CD14-positive monocyte (primary cell): ENCODE measurements around the gene PYM1. TPM values are rescaled to one million over a fixed set of nuclear protein-coding genes. Genes with fewer than 3 reads are reported as not detected.
A peak's percentile ranks its signal among the peaks of the same experiment; 100 is the strongest.

ENCODE experiments used
- DNase-seq, 3 donors: peaks; one replicate each; pipeline ENCODE4 v3.0.0-alpha.2; 2011 to 2022
- H2AFZ ChIP-seq: 2 replicates; pipeline ENCODE4 v1.6.0; 2012; ENCODE audit warnings: mild to moderate bottlenecking, low read depth, low read length, inconsistent platforms; ENCODE audit not compliant: insufficient read depth, poor library complexity, severe bottlenecking
- H3K27ac ChIP-seq, 2 donors: 1 replicate in 1 of 2; 2 replicates in 1 of 2; pipeline ENCODE4 v1.5.1; 2012 to 2013; ENCODE audit warnings: low read length in 2 of 2, control low read depth in 1 of 2, inconsistent platforms in 1 of 2, low read depth in 1 of 2, mild to moderate bottlenecking in 1 of 2
- H3K27me3 ChIP-seq, 2 donors: one replicate each; pipeline versions ENCODE4 v1.6.0 to v1.6.1; 2011 to 2013; ENCODE audit warnings: low read length in 2 of 2; ENCODE audit not compliant: control insufficient read depth in 2 of 2, insufficient read depth in 2 of 2
- H3K36me3 ChIP-seq, 2 donors: replicated peaks in 1 of 2; 1 replicate in 1 of 2; 2 replicates in 1 of 2; pipeline versions ENCODE4 v1.5.1 to v1.6.1; 2012 to 2013; ENCODE audit warnings: low read length in 2 of 2, control low read depth in 1 of 2, inconsistent platforms in 1 of 2, mild to moderate bottlenecking in 1 of 2; ENCODE audit not compliant: insufficient read depth in 2 of 2, control insufficient read depth in 1 of 2
- H3K4me1 ChIP-seq, 2 donors: 1 replicate in 1 of 2; 2 replicates in 1 of 2; pipeline versions ENCODE4 v1.5.1 to v1.6.1; 2012 to 2013; ENCODE audit warnings: low read length in 2 of 2, control low read depth in 1 of 2, inconsistent platforms in 1 of 2, mild to moderate bottlenecking in 1 of 2, moderate library complexity in 1 of 2; ENCODE audit not compliant: insufficient read depth in 2 of 2, control insufficient read depth in 1 of 2
- H3K4me2 ChIP-seq: replicated peaks from 2 replicates; pipeline ENCODE3; 2012; ENCODE audit warnings: low read length, moderate library complexity, mild to moderate bottlenecking; ENCODE audit not compliant: poor library complexity, severe bottlenecking; ENCODE audit errors: extremely low read depth
- H3K4me3 ChIP-seq, 3 experiments: fragments of 200-600 bp in 1 of 3; sonication (generic) in 1 of 3; replicated peaks in 1 of 3; 1 replicate in 2 of 3; 2 replicates in 1 of 3; pipeline ENCODE4 v1.5.1; 2011 to 2013; ENCODE audit warnings: low read length in 3 of 3, mild to moderate bottlenecking in 3 of 3, control low read depth in 2 of 3, low read depth in 2 of 3, inconsistent platforms in 1 of 3, moderate library complexity in 1 of 3
- H3K79me2 ChIP-seq: 2 replicates; pipeline ENCODE4 v1.6.0; 2012; ENCODE audit warnings: mild to moderate bottlenecking, control low read depth, inconsistent platforms, low read length, moderate library complexity; ENCODE audit not compliant: insufficient read depth
- H3K9ac ChIP-seq: 2 replicates; pipeline ENCODE4 v1.6.0; 2017; ENCODE audit warnings: low read length, mild to moderate bottlenecking; ENCODE audit not compliant: insufficient read depth, poor library complexity, severe bottlenecking
- H3K9me3 ChIP-seq, 2 donors: replicated peaks in 1 of 2; 1 replicate in 1 of 2; 2 replicates in 1 of 2; pipeline versions ENCODE4 v1.5.1 to v1.6.1; 2012 to 2013; ENCODE audit warnings: low read length in 2 of 2, control low read depth in 1 of 2; ENCODE audit not compliant: control insufficient read depth in 1 of 2, insufficient read depth in 1 of 2
- H4K20me1 ChIP-seq: 2 replicates; pipeline ENCODE4 v1.6.0; 2012; ENCODE audit warnings: mild to moderate bottlenecking, low read length, control low read depth, moderate library complexity; ENCODE audit not compliant: insufficient read depth
- H3K27ac Mint-ChIP-seq, 7 donors: one replicate each; pipeline ENCODE4 v1.8.0; 2020; ENCODE audit warnings: mild to moderate bottlenecking in 7 of 7, mixed read lengths in 7 of 7, moderate library complexity in 6 of 7, inconsistent platforms in 2 of 7
- H3K27me3 Mint-ChIP-seq, 3 donors: one replicate each; pipeline ENCODE4 v1.8.0; 2021 to 2022; ENCODE audit warnings: low read depth in 3 of 3, mild to moderate bottlenecking in 3 of 3, mixed read lengths in 3 of 3, moderate library complexity in 3 of 3, inconsistent platforms in 1 of 3
- H3K36me3 Mint-ChIP-seq, 2 donors: one replicate each; pipeline ENCODE4 v1.8.0; 2020; ENCODE audit warnings: mixed read lengths in 2 of 2, inconsistent platforms in 1 of 2, mild to moderate bottlenecking in 1 of 2
- H3K4me1 Mint-ChIP-seq: one replicate; pipeline ENCODE4 v1.8.0; 2020; ENCODE audit warnings: mild to moderate bottlenecking, mixed read lengths
- H3K4me3 Mint-ChIP-seq, 2 donors: one replicate each; pipeline ENCODE4 v1.8.0; 2020; ENCODE audit warnings: mild to moderate bottlenecking in 2 of 2, mixed read lengths in 2 of 2, moderate library complexity in 1 of 2
- H3K9me3 Mint-ChIP-seq, 7 donors: one replicate each; pipeline ENCODE4 v1.8.0; 2020 to 2022; ENCODE audit warnings: mixed read lengths in 7 of 7, mild to moderate bottlenecking in 6 of 7, moderate library complexity in 6 of 7, inconsistent platforms in 2 of 7
- WGBS: methylation state at CpG from one replicate; pipeline ENCODE4 v1.1.5; 2013; ENCODE audit warnings: missing lambda C conversion rate; ENCODE audit not compliant: insufficient coverage; 5-methylcytosine and 5-hydroxymethylcytosine counted together
- intact Hi-C, 2 donors: fragments of 100-400 bp; cut with micrococcal nuclease; formaldehyde crosslinking; loops; one replicate each; pipeline versions ENCODE4 v1.15.0 to v1.15.1; 2023
- polyA plus RNA-seq, 3 donors: library from polyadenylated mRNA; depleted of rRNA in 1 of 3; unstranded in 2 of 3; stranded (reverse) in 1 of 3; fragments of 300-500 nt in 2 of 3; fragments of >200 nt in 1 of 3; fragmentation: Illumina TruSeq in 2 of 3; gene quantifications; 1 replicate in 2 of 3; 2 replicates in 1 of 3; pipeline ENCODE4 v1.2.3, GENCODE V29; 2012 to 2021
- TF ChIP-seq, protein P1 (sequence below): fragments of 200-600 bp; IDR thresholded peaks from one replicate; pipeline ENCODE4 v1.8.0; 2022; ENCODE audit warnings: antibody characterized with exemption, mild to moderate bottlenecking

PYM1 gene
- polyA plus RNA-seq, 3 donors = 17.3 to 47.1 (median 39.5) TPM

- Mint-ChIP-seq H3K9me3 (peaks cover 0 to 2% (median 0%) of the 10 kb centered on the region in 7 donors), H3K27me3 (peaks cover 0 to 1% (median 0%) of the 10 kb centered on the region in 3 donors), H3K36me3 (peaks cover 26 to 29% of the 10 kb centered on the region in 2 donors), H3K27ac (no peak overlapping the region), H3K4me1 (peaks cover 4% of the 10 kb centered on the region), H3K4me3 (no peak overlapping the region)
- peaks cover 5% of the 10 kb centered on the region for H4K20me1 ChIP-seq
- TF ChIP-seq, protein P1, sequence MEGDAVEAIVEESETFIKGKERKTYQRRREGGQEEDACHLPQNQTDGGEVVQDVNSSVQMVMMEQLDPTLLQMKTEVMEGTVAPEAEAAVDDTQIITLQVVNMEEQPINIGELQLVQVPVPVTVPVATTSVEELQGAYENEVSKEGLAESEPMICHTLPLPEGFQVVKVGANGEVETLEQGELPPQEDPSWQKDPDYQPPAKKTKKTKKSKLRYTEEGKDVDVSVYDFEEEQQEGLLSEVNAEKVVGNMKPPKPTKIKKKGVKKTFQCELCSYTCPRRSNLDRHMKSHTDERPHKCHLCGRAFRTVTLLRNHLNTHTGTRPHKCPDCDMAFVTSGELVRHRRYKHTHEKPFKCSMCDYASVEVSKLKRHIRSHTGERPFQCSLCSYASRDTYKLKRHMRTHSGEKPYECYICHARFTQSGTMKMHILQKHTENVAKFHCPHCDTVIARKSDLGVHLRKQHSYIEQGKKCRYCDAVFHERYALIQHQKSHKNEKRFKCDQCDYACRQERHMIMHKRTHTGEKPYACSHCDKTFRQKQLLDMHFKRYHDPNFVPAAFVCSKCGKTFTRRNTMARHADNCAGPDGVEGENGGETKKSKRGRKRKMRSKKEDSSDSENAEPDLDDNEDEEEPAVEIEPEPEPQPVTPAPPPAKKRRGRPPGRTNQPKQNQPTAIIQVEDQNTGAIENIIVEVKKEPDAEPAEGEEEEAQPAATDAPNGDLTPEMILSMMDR = no peak
- no peaks in the 10 kb centered on the region for H3K9me3 ChIP-seq
- DNase-seq = no peak
- no peak overlapping the region for H3K4me2 ChIP-seq
- peaks cover 18% of the 10 kb centered on the region for H3K79me2 ChIP-seq
- peaks cover 23 to 27% of the 10 kb centered on the region in 2 donors for H3K36me3 ChIP-seq
- no peak overlapping the region for H3K4me3 ChIP-seq
- H3K27ac ChIP-seq = no peak overlapping the region
- WGBS = no CpG with 5 or more reads among the region's 1 CpG
- no peaks in the 10 kb centered on the region for H3K4me1 ChIP-seq
- H2AFZ ChIP-seq = no peak overlapping the region
- intact Hi-C loops = no loop called here
- no peaks in the 10 kb centered on the region for H3K27me3 ChIP-seq
- no peak overlapping the region for H3K9ac ChIP-seq
Measured at GRCh38 chr12:55906056-55906455, 21.6 kb downstream of the PYM1 start.

- H3K36me3 ChIP-seq = peaks cover 23 to 35% of the 10 kb centered on the region in 2 donors
- H3K9ac ChIP-seq = no peak overlapping the region
- no peak overlapping the region for H3K4me3 ChIP-seq
- H3K27me3 Mint-ChIP-seq = peaks cover 0 to 1% (median 0%) of the 10 kb centered on the region in 3 donors
- H3K27ac ChIP-seq = peak overlapping the region in 1 of 2 donors; percentile 18
- intact Hi-C loops = no loop called here
- H3K27ac Mint-ChIP-seq = peak overlapping the region in 4 of 7 donors; percentile 51 to 68 (median 66)
- peaks cover 0 to 2% (median 0%) of the 10 kb centered on the region in 7 donors for H3K9me3 Mint-ChIP-seq
- H3K4me2 ChIP-seq = no peak overlapping the region
- H4K20me1 ChIP-seq = no peaks in the 10 kb centered on the region
- peaks cover 24 to 43% of the 10 kb centered on the region in 2 donors for H3K36me3 Mint-ChIP-seq
- H3K4me3 Mint-ChIP-seq = no peak overlapping the region
- no peaks in the 10 kb centered on the region for H3K9me3 ChIP-seq
- no peaks in the 10 kb centered on the region for H3K27me3 ChIP-seq
- peaks cover 4% of the 10 kb centered on the region for H3K79me2 ChIP-seq
- WGBS = 98% methylated on average over 7 of the region's 7 CpGs
- TF ChIP-seq, protein P1 = no peak
- no peak overlapping the region for H2AFZ ChIP-seq
- H3K4me1 Mint-ChIP-seq = peaks cover 4% of the 10 kb centered on the region
- DNase-seq = no peak
- no peaks in the 10 kb centered on the region for H3K4me1 ChIP-seq
Measured at GRCh38 chr12:55901881-55902490, 25.7 kb downstream of the PYM1 start.
